ENCODE data around the gene PIK3R6.

GRCh38 chr17:8887301-8887700, 19.8 kb upstream of the PIK3R6 start:
- TF ChIP-seq CTCF (IDR thresholded peaks at IDR 0.05) = no peak
- TF ChIP-seq POLR2A (IDR thresholded peaks at IDR 0.05) = no peak
